Measurements from ENCODE around the gene CYSTM1.

CYSTM1 gene

GRCh38 chr5:140259500-140259899 lies 84.5 kb downstream of the CYSTM1 start:
- Mint-ChIP-seq H3K4me1 (peaks cover 66% of the 10 kb centered on the region), H3K4me3 (peak overlapping the region; percentile 11), H3K27me3 (no peaks in the 10 kb centered on the region), H3K36me3 (peaks cover 54% of the 10 kb centered on the region), H3K27ac (peak overlapping the region; percentile 92), H3K9me3 (peaks cover 5% of the 10 kb centered on the region)
- CTCF ChIA-PET = interaction anchor here (29.4 kb wide), 1 partner anchor 86 kb away, joined by 856 read pairs; the partner anchor contains the start of gene HBEGF
- peak; percentile 53 for DNase-seq

GRCh38 chr5:140260089-140260656 lies 85.2 kb downstream of the CYSTM1 start:
- no peak for DNase-seq
- peaks cover 5% of the 10 kb centered on the region for H3K9me3 Mint-ChIP-seq
- peaks cover 56% of the 10 kb centered on the region for H3K36me3 Mint-ChIP-seq
- H3K4me3 Mint-ChIP-seq = no peak overlapping the region
- CTCF ChIA-PET = interaction anchor here (29.4 kb wide), 1 partner anchor 86 kb away, joined by 856 read pairs; the partner anchor contains the start of gene HBEGF
- H3K27me3 Mint-ChIP-seq = no peaks in the 10 kb centered on the region
- peaks cover 72% of the 10 kb centered on the region for H3K4me1 Mint-ChIP-seq
- H3K27ac Mint-ChIP-seq = peak overlapping the region; percentile 92

GRCh38 chr5:140261403-140262171 lies 86.6 kb downstream of the CYSTM1 start:
- peak; percentile 55 for DNase-seq
- Mint-ChIP-seq H3K36me3 (peaks cover 66% of the 10 kb centered on the region), H3K4me3 (no peak overlapping the region), H3K4me1 (peaks cover 86% of the 10 kb centered on the region), H3K9me3 (peaks cover 5% of the 10 kb centered on the region), H3K27ac (peak overlapping the region; percentile 84), H3K27me3 (no peaks in the 10 kb centered on the region)
- CTCF ChIA-PET = interaction anchor here (0.7 to 29.4 kb wide), 4 partner anchors 9 to 84 kb away, joined by 3 to 856 read pairs (median 8); partner anchors contain the start of gene HBEGF

GRCh38 chr5:140262221-140262620 lies 87.2 kb downstream of the CYSTM1 start:
- peaks cover 64% of the 10 kb centered on the region for H3K36me3 Mint-ChIP-seq
- H3K4me3 Mint-ChIP-seq = no peak overlapping the region
- H3K27ac Mint-ChIP-seq = peak overlapping the region; percentile 28
- CTCF ChIA-PET = interaction anchor here (1.1 to 29.4 kb wide), 3 partner anchors 10 to 84 kb away, joined by 3 to 856 read pairs (median 12); partner anchors contain the start of gene HBEGF
- DNase-seq = no peak
- peaks cover 5% of the 10 kb centered on the region for H3K9me3 Mint-ChIP-seq
- no peaks in the 10 kb centered on the region for H3K27me3 Mint-ChIP-seq
- peaks cover 89% of the 10 kb centered on the region for H3K4me1 Mint-ChIP-seq

GRCh38 chr5:140262839-140263238 lies 87.9 kb downstream of the CYSTM1 start:
- DNase-seq = no peak
- H3K27ac Mint-ChIP-seq = no peak overlapping the region
- no peak overlapping the region for H3K4me3 Mint-ChIP-seq
- no peaks in the 10 kb centered on the region for H3K27me3 Mint-ChIP-seq
- H3K36me3 Mint-ChIP-seq = peaks cover 61% of the 10 kb centered on the region
- CTCF ChIA-PET = interaction anchor here (0.6 to 29.4 kb wide), 5 partner anchors 10 to 373 kb away, joined by 3 to 856 read pairs (median 4); partner anchors contain the start of gene HBEGF
- peaks cover 5% of the 10 kb centered on the region for H3K9me3 Mint-ChIP-seq
- H3K4me1 Mint-ChIP-seq = peaks cover 89% of the 10 kb centered on the region

GRCh38 chr5:140265845-140266244 lies 90.9 kb downstream of the CYSTM1 start:
- DNase-seq = no peak
- CTCF ChIA-PET = interaction anchor here (0.9 kb wide), 1 partner anchor 21 kb away, joined by 3 read pairs; no protein-coding TSS in a partner anchor
- Mint-ChIP-seq H3K36me3 (peaks cover 41% of the 10 kb centered on the region), H3K27ac (peak overlapping the region; percentile 86), H3K9me3 (no peaks in the 10 kb centered on the region), H3K4me3 (no peak overlapping the region), H3K27me3 (no peaks in the 10 kb centered on the region), H3K4me1 (peaks cover 65% of the 10 kb centered on the region)

GRCh38 chr5:140266471-140267200 lies 91.6 kb downstream of the CYSTM1 start:
- peaks cover 57% of the 10 kb centered on the region for H3K4me1 Mint-ChIP-seq
- H3K27ac Mint-ChIP-seq = peak overlapping the region; percentile 86

GRCh38 chr5:140267201-140267540 lies 92.2 kb downstream of the CYSTM1 start:
- Mint-ChIP-seq H3K27ac (peak overlapping the region; percentile 82), H3K4me3 (peak overlapping the region; percentile 28), H3K4me1 (peaks cover 53% of the 10 kb centered on the region), H3K27me3 (no peaks in the 10 kb centered on the region), H3K36me3 (peaks cover 33% of the 10 kb centered on the region), H3K9me3 (no peaks in the 10 kb centered on the region)
- CTCF ChIA-PET = interaction anchor here (0.7 to 2.7 kb wide), 4 partner anchors 15 to 85 kb away, joined by 3 to 9 read pairs (median 8); partner anchors contain the start of gene HBEGF
- DNase-seq = no peak

More at GRCh38 chr5:140266471-140267200, 91.6 kb downstream of the CYSTM1 start:
- Mint-ChIP-seq H3K9me3 (no peaks in the 10 kb centered on the region), H3K27me3 (no peaks in the 10 kb centered on the region), H3K36me3 (peaks cover 37% of the 10 kb centered on the region), H3K4me3 (no peak overlapping the region)
- peak; percentile 44 for DNase-seq
- CTCF ChIA-PET = interaction anchor here (1.7 kb wide), 1 partner anchor 86 kb away, joined by 9 read pairs; no protein-coding TSS in a partner anchor

GRCh38 chr5:140267559-140268018 lies 92.6 kb downstream of the CYSTM1 start:
- Mint-ChIP-seq H3K4me3 (peak overlapping the region; percentile 28), H3K27ac (peak overlapping the region; percentile 82), H3K4me1 (peaks cover 49% of the 10 kb centered on the region), H3K9me3 (no peaks in the 10 kb centered on the region), H3K36me3 (peaks cover 29% of the 10 kb centered on the region), H3K27me3 (no peaks in the 10 kb centered on the region)
- no peak for DNase-seq
- CTCF ChIA-PET = interaction anchor here (0.7 to 2.7 kb wide), 4 partner anchors 16 to 85 kb away, joined by 3 to 9 read pairs (median 8); partner anchors contain the start of gene HBEGF

GRCh38 chr5:140270008-140270407 lies 95.0 kb downstream of the CYSTM1 start:
- H3K9me3 Mint-ChIP-seq = no peaks in the 10 kb centered on the region
- no peak overlapping the region for H3K27ac Mint-ChIP-seq
- no peak overlapping the region for H3K4me3 Mint-ChIP-seq
- CTCF ChIA-PET = interaction anchor here (2.7 kb wide), 1 partner anchor 26 kb away, joined by 7 read pairs; no protein-coding TSS in a partner anchor
- no peaks in the 10 kb centered on the region for H3K27me3 Mint-ChIP-seq
- DNase-seq = no peak
- peaks cover 30% of the 10 kb centered on the region for H3K36me3 Mint-ChIP-seq
- H3K4me1 Mint-ChIP-seq = peaks cover 50% of the 10 kb centered on the region

GRCh38 chr5:140273401-140273877 lies 98.5 kb downstream of the CYSTM1 start:
- Mint-ChIP-seq H3K9me3 (peaks cover 3% of the 10 kb centered on the region), H3K27ac (peak overlapping the region; percentile 68), H3K4me1 (peaks cover 30% of the 10 kb centered on the region), H3K36me3 (peaks cover 36% of the 10 kb centered on the region), H3K27me3 (no peaks in the 10 kb centered on the region), H3K4me3 (no peak overlapping the region)
- no peak for DNase-seq
- CTCF ChIA-PET = interaction anchor here (0.8 to 1.4 kb wide), 2 partner anchors 9 to 29 kb away, joined by 4 read pairs; no protein-coding TSS in a partner anchor

- Mint-ChIP-seq H3K36me3 (peaks cover 38% of the 10 kb centered on the region), H3K4me3 (no peak overlapping the region), H3K9me3 (peaks cover 3% of the 10 kb centered on the region), H3K27me3 (no peaks in the 10 kb centered on the region), H3K27ac (no peak overlapping the region), H3K4me1 (peaks cover 30% of the 10 kb centered on the region)
- CTCF ChIA-PET = interaction anchor here (0.6 kb wide), 1 partner anchor 32 kb away, joined by 3 read pairs; no protein-coding TSS in a partner anchor
- DNase-seq = no peak
Measured at GRCh38 chr5:140275837-140276236, 100.8 kb downstream of the CYSTM1 start.

GRCh38 chr5:140282266-140282665 lies 107.3 kb downstream of the CYSTM1 start:
- Mint-ChIP-seq H3K27ac (no peak overlapping the region), H3K36me3 (peaks cover 24% of the 10 kb centered on the region), H3K4me1 (peaks cover 29% of the 10 kb centered on the region), H3K9me3 (peaks cover 3% of the 10 kb centered on the region), H3K27me3 (no peaks in the 10 kb centered on the region), H3K4me3 (no peak overlapping the region)
- CTCF ChIA-PET = interaction anchor here (1.0 to 1.1 kb wide), 2 partner anchors 8 to 67 kb away, joined by 3 to 4 read pairs; no protein-coding TSS in a partner anchor
- DNase-seq = no peak
